DND-41 (cell line): ENCODE results near the gene MYB.

Experiments used
- ATAC-seq: fragments of 200-7000 bp; cut with Tn5 transposase; 3 replicates; pipeline ENCODE4 v1.9.1; 2021; ENCODE audit warnings: low read depth; ENCODE audit not compliant: insufficient read depth
- DNase-seq: peaks from one replicate; pipeline ENCODE4 v3.0.0-alpha.2; 2020
- H2AFZ ChIP-seq: 2 replicates; pipeline ENCODE4 v1.6.0; 2012; ENCODE audit warnings: low read depth, low read length
- H3K27ac ChIP-seq: 2 replicates; pipeline ENCODE4 v1.5.1; 2012; ENCODE audit warnings: low read length, inconsistent platforms
- H3K27me3 ChIP-seq: fragments of 200-600 bp; sonication (generic); 2 replicates; pipeline ENCODE4 v1.6.0; 2012; ENCODE audit warnings: low read length, mild to moderate bottlenecking, inconsistent platforms; ENCODE audit not compliant: insufficient read depth, poor library complexity
- H3K36me3 ChIP-seq: 2 replicates; pipeline ENCODE4 v1.5.1; 2012; ENCODE audit warnings: low read length, inconsistent platforms; ENCODE audit not compliant: insufficient read depth
- H3K4me1 ChIP-seq: 2 replicates; pipeline ENCODE4 v1.5.1; 2012; ENCODE audit warnings: mild to moderate bottlenecking, low read length; ENCODE audit not compliant: insufficient read depth
- H3K4me2 ChIP-seq: 2 replicates; pipeline ENCODE4 v1.6.0; 2012; ENCODE audit warnings: mild to moderate bottlenecking, moderate library complexity, low read length, inconsistent platforms; ENCODE audit not compliant: insufficient read depth
- H3K4me3 ChIP-seq, 2 experiments: fragments of 200-600 bp in 1 of 2; shearing (Covaris generic) in 1 of 2; 2 replicates each; pipeline ENCODE4 v1.5.1; 2012 to 2016; ENCODE audit warnings: inconsistent platforms in 2 of 2, low read length in 2 of 2, mild to moderate bottlenecking in 2 of 2, low read depth in 1 of 2, moderate library complexity in 1 of 2
- H3K79me2 ChIP-seq: 2 replicates; pipeline ENCODE4 v1.6.0; 2012; ENCODE audit warnings: low read length, inconsistent platforms; ENCODE audit not compliant: insufficient read depth
- H3K9ac ChIP-seq: 2 replicates; pipeline ENCODE4 v1.6.0; 2012; ENCODE audit warnings: low read depth, mild to moderate bottlenecking, inconsistent platforms, low read length, moderate library complexity
- H3K9me3 ChIP-seq: 2 replicates; pipeline ENCODE4 v1.5.1; 2012; ENCODE audit warnings: low read length, moderate library complexity, mild to moderate bottlenecking, inconsistent platforms; ENCODE audit not compliant: insufficient read depth, severe bottlenecking
- H4K20me1 ChIP-seq: 2 replicates; pipeline ENCODE4 v1.6.0; 2012; ENCODE audit warnings: low read length; ENCODE audit not compliant: insufficient read depth
- CTCF ChIP-seq: IDR thresholded peaks from 2 replicates; pipeline ENCODE4 v1.5.1; 2012; ENCODE audit warnings: borderline replicate concordance, low read length, moderate library complexity, mild to moderate bottlenecking; ENCODE audit not compliant: poor library complexity, severe bottlenecking; ENCODE audit errors: extremely low read depth
- EZH2 ChIP-seq: IDR thresholded peaks from 3 replicates; pipeline ENCODE4 v1.6.1; 2012; ENCODE audit warnings: borderline replicate concordance, low read depth, mild to moderate bottlenecking, moderate library complexity, low read length, inconsistent platforms; ENCODE audit not compliant: severe bottlenecking

Gene MYB

GRCh38 chr6:135210632-135211305 is 29.7 kb downstream of the MYB start:
- DNase-seq = no peak
- Histone ChIP-seq H3K9me3 (no peaks in the 10 kb centered on the region), H3K27me3 (no peaks in the 10 kb centered on the region), H3K9ac (no peak overlapping the region), H2AFZ (no peak overlapping the region), H3K4me2 (no peak overlapping the region), H3K27ac (peak overlapping the region; percentile 23), H3K4me3 (no peak overlapping the region), H3K79me2 (peaks cover 82% of the 10 kb centered on the region), H4K20me1 (peaks cover 12% of the 10 kb centered on the region; the same call in 1 of the 2 replicates), H3K36me3 (peaks cover 96% of the 10 kb centered on the region), H3K4me1 (peaks cover 5% of the 10 kb centered on the region)
- no peak for TF ChIP-seq CTCF
- no peak for TF ChIP-seq EZH2
- no peak; the same call in 2 of the 3 replicates for ATAC-seq

- H3K4me1 ChIP-seq = peaks cover 5% of the 10 kb centered on the region
- H3K4me3 ChIP-seq = no peak overlapping the region
- no peaks in the 10 kb centered on the region for H3K9me3 ChIP-seq
- H3K27ac ChIP-seq = peak overlapping the region; percentile 23
- TF ChIP-seq EZH2 (no peak), CTCF (no peak)
- no peak overlapping the region for H3K9ac ChIP-seq
- H3K4me2 ChIP-seq = no peak overlapping the region
- H3K36me3 ChIP-seq = peaks cover 99% of the 10 kb centered on the region
- ATAC-seq = no peak
- DNase-seq = no peak
- peaks cover 84% of the 10 kb centered on the region for H3K79me2 ChIP-seq
- H3K27me3 ChIP-seq = no peaks in the 10 kb centered on the region
- H4K20me1 ChIP-seq = peaks cover 14% of the 10 kb centered on the region; the same call in 1 of the 2 replicates
- no peak overlapping the region for H2AFZ ChIP-seq
Measured at GRCh38 chr6:135211306-135211702, 30.2 kb downstream of the MYB start.

GRCh38 chr6:135212020-135212806 is 31.1 kb downstream of the MYB start:
- Histone ChIP-seq H3K27me3 (no peaks in the 10 kb centered on the region), H3K4me1 (peaks cover 5% of the 10 kb centered on the region), H3K79me2 (peaks cover 76% of the 10 kb centered on the region), H4K20me1 (peaks cover 14% of the 10 kb centered on the region; the same call in 1 of the 2 replicates), H3K9ac (no peak overlapping the region), H3K4me3 (no peak overlapping the region), H3K9me3 (no peaks in the 10 kb centered on the region), H3K36me3 (peaks cover 99% of the 10 kb centered on the region), H2AFZ (no peak overlapping the region), H3K4me2 (no peak overlapping the region), H3K27ac (peak overlapping the region; percentile 67)
- DNase-seq = no peak
- no peak for ATAC-seq
- TF ChIP-seq CTCF (no peak), EZH2 (no peak)
